HepG2 (cell line): ENCODE results near the gene RUNX2. TPM values are rescaled to one million over a fixed set of nuclear protein-coding genes. Genes with fewer than 3 reads are reported as not detected.

ENCODE experiments used
- ATAC-seq: fragments of 200-7000 bp; cut with Tn5 transposase; 3 replicates; pipeline ENCODE4 v1.9.1; 2020; ENCODE audit warnings: mild to moderate bottlenecking, moderate library complexity
- BruUV-seq: library from RNA; stranded (reverse); fragments of 400-500 nt; replicated peaks from 2 replicates; lab custom pipeline; 2021; lab: Mats Ljungman, UMichigan
- CTCF ChIA-PET: fragments of 300-600 bp; formaldehyde crosslinking; extraction: SDS; loops from one replicate; lab custom pipeline; 2021; ENCODE audit warnings: low total read pairs, inconsistent platforms, low intra/inter-chr PET ratio; lab: Yijun Ruan, JAX
- POLR2A ChIA-PET: fragments of 350-600 bp; sonication (Branson Sonifier 250); formaldehyde crosslinking; loops from one replicate; lab custom pipeline; 2020; ENCODE audit warnings: antibody characterized with exemption, inconsistent platforms; lab: Yijun Ruan, JAX
- DNase-seq: peaks from one replicate; pipeline ENCODE4 v3.0.0-alpha.2; 2015; ENCODE audit warnings: low spot score
- FAIRE-seq: peaks from 3 replicates; lab custom pipeline; 2011; peaks lifted over from hg19 to GRCh38; lab: Jason Lieb, UNC
- H2AFZ ChIP-seq: one replicate; pipeline ENCODE4 v1.6.1; 2011; ENCODE audit warnings: low read length, inconsistent platforms
- H3K27ac ChIP-seq: fragments of 300-600 bp; 3 replicates; pipeline ENCODE4 v1.8.0; 2011; ENCODE audit warnings: mixed run types, mild to moderate bottlenecking, mixed read lengths, low read length, inconsistent platforms; ENCODE audit not compliant: insufficient read depth; ENCODE audit errors: extremely low read length
- H3K27me3 ChIP-seq, 2 experiments: fragments of 200-600 bp in 1 of 2; 2 replicates in 1 of 2; 3 replicates in 1 of 2; pipeline versions ENCODE4 v1.6.0 to v1.8.0; 2011; ENCODE audit warnings: low read length in 2 of 2, mild to moderate bottlenecking in 2 of 2, moderate library complexity in 2 of 2, inconsistent platforms in 1 of 2; ENCODE audit not compliant: insufficient read depth in 2 of 2, control insufficient read depth in 1 of 2
- H3K36me3 ChIP-seq, 2 experiments: fragments of 200-600 bp in 1 of 2; replicated peaks in 1 of 2; 2 replicates in 1 of 2; 3 replicates in 1 of 2; pipeline versions ENCODE4 v1.5.1 to v1.8.0; 2011; ENCODE audit warnings: low read length in 2 of 2, inconsistent platforms in 1 of 2; ENCODE audit not compliant: insufficient read depth in 2 of 2, control insufficient read depth in 1 of 2
- H3K4me1 ChIP-seq: 2 replicates; pipeline ENCODE4 v1.5.1; 2012; ENCODE audit warnings: low read length, inconsistent platforms; ENCODE audit not compliant: insufficient read depth
- H3K4me2 ChIP-seq: 2 replicates; pipeline ENCODE4 v1.6.0; 2011; ENCODE audit warnings: low read depth, low read length, inconsistent platforms
- H3K4me3 ChIP-seq, 3 experiments: fragments of 200-600 bp in 1 of 3; sonication (generic), shearing (Covaris generic) in 1 of 3; replicated peaks in 1 of 3; 2 replicates each; pipeline ENCODE4 v1.5.1; 2011 to 2016; ENCODE audit warnings: low read length in 3 of 3, inconsistent platforms in 2 of 3, low read depth in 2 of 3, mild to moderate bottlenecking in 2 of 3, control low read depth in 1 of 3, mixed read lengths in 1 of 3; ENCODE audit not compliant: insufficient read depth in 1 of 3
- H3K79me2 ChIP-seq: one replicate; pipeline ENCODE4 v1.6.1; 2011; ENCODE audit warnings: low read length, inconsistent platforms; ENCODE audit not compliant: insufficient read depth
- H3K9ac ChIP-seq: 2 replicates; pipeline ENCODE4 v1.6.0; 2011; ENCODE audit warnings: mild to moderate bottlenecking, low read depth, low read length, inconsistent platforms; ENCODE audit not compliant: insufficient read depth
- H3K9me3 ChIP-seq: 2 replicates; pipeline ENCODE4 v1.5.1; 2012; ENCODE audit warnings: mild to moderate bottlenecking, low read length
- H4K20me1 ChIP-seq: 2 replicates; pipeline ENCODE4 v1.6.0; 2011; ENCODE audit warnings: inconsistent platforms, mild to moderate bottlenecking, low read length, moderate library complexity; ENCODE audit not compliant: insufficient read depth
- EZH2 ChIP-seq: conservative IDR thresholded peaks from 2 replicates; pipeline ENCODE4 v1.6.1; 2012; ENCODE audit warnings: mild to moderate bottlenecking, low read depth, low read length, moderate library complexity
- FLYWCH1 ChIP-seq: sonication (generic); formaldehyde crosslinking; IDR thresholded peaks from 2 replicates; pipeline ENCODE4 v1.8.1; 2023; ENCODE audit warnings: mild to moderate bottlenecking, missing genetic modification reagents
- MZF1 ChIP-seq: sonication (generic); formaldehyde crosslinking; IDR thresholded peaks from 2 replicates; pipeline ENCODE4 v1.8.1; 2023; ENCODE audit warnings: mild to moderate bottlenecking, missing genetic modification reagents, borderline replicate concordance
- NCOA1 ChIP-seq: sonication (generic); formaldehyde crosslinking; IDR thresholded peaks from 2 replicates; pipeline ENCODE4 v1.9.0; 2021; ENCODE audit warnings: missing genetic modification reagents
- NFATC3 ChIP-seq: sonication (generic); formaldehyde crosslinking; IDR thresholded peaks from 2 replicates; pipeline ENCODE4 v1.5.1; 2020; ENCODE audit warnings: mild to moderate bottlenecking, missing genetic modification reagents
- NR3C1 ChIP-seq: sonication (generic); formaldehyde crosslinking; IDR thresholded peaks from 2 replicates; pipeline ENCODE4 v1.4.0; 2020; ENCODE audit warnings: missing genetic modification reagents
- NRL ChIP-seq: sonication (generic); formaldehyde crosslinking; IDR thresholded peaks from 2 replicates; pipeline ENCODE4 v1.5.0; 2020; ENCODE audit warnings: missing genetic modification reagents, mild to moderate bottlenecking, moderate library complexity, borderline replicate concordance
- ZFP1 ChIP-seq: IDR thresholded peaks from 2 replicates; pipeline ENCODE4 v1.6.1; 2016
- ZNF10 ChIP-seq: sonication (generic); formaldehyde crosslinking; IDR thresholded peaks from 2 replicates; pipeline ENCODE4 v1.4.0; 2020; ENCODE audit warnings: mild to moderate bottlenecking, low read depth, missing genetic modification reagents, borderline replicate concordance
- ZNF12 ChIP-seq: sonication (generic); formaldehyde crosslinking; IDR thresholded peaks from 2 replicates; pipeline ENCODE4 v1.5.0; 2020; ENCODE audit warnings: missing genetic modification reagents
- ZNF138 ChIP-seq: sonication (generic); formaldehyde crosslinking; IDR thresholded peaks from 2 replicates; pipeline ENCODE4 v1.5.0; 2020; ENCODE audit warnings: mild to moderate bottlenecking, low read depth, missing genetic modification reagents
- ZNF530 ChIP-seq: sonication (generic); formaldehyde crosslinking; IDR thresholded peaks from 2 replicates; pipeline ENCODE4 v1.5.0; 2020; ENCODE audit warnings: low read depth, mild to moderate bottlenecking, missing genetic modification reagents
- ZNF737 ChIP-seq: sonication (generic); formaldehyde crosslinking; IDR thresholded peaks from 2 replicates; pipeline ENCODE4 v1.5.0; 2020; ENCODE audit warnings: missing genetic modification reagents, mild to moderate bottlenecking, borderline replicate concordance
- ZSCAN30 ChIP-seq: sonication (generic); formaldehyde crosslinking; IDR thresholded peaks from 2 replicates; pipeline ENCODE4 v1.5.0; 2020; ENCODE audit warnings: mild to moderate bottlenecking, missing genetic modification reagents
- WGBS: methylation state at CpG from one replicate; pipeline ENCODE4 v1.1.6; 2017; ENCODE audit warnings: low lambda C conversion rate; 5-methylcytosine and 5-hydroxymethylcytosine counted together
- in situ Hi-C: cut with HindIII; loops from 2 replicates; pipeline ENCODE4 v1.10.0; 2017; ENCODE audit warnings: low pct_unique_long_range_greater_than_20kb; ENCODE audit not compliant: extremely low pct_ligation_motif_present
- intact Hi-C: fragments of 100-400 bp; cut with micrococcal nuclease; formaldehyde crosslinking; loops from one replicate; pipeline ENCODE4 v1.10.0; 2022; ENCODE audit not compliant: unreplicated experiment
- polyA plus RNA-seq, 8 experiments: library from polyadenylated mRNA; depleted of rRNA in 3 of 8; stranded (reverse) in 7 of 8; unstranded in 1 of 8; fragments of >200 nt; fragmentation: Illumina TruSeq in 4 of 8; extraction: Trizol in 4 of 8; gene quantifications; 2 replicates each; pipeline versions ENCODE4 v1.2.1 to v1.2.3, GENCODE V29; 2011 to 2016; ENCODE audit warnings: low read depth in 4 of 8, missing spikeins in 1 of 8, mixed read lengths in 1 of 8; ENCODE audit not compliant: insufficient read depth in 1 of 8
- total RNA-seq, 5 experiments: library from RNA; depleted of rRNA; stranded (reverse); fragments of >200 nt; fragmentation: Illumina TruSeq; extraction: Trizol; gene quantifications; 2 replicates each; pipeline ENCODE4 v1.2.3, GENCODE V29; 2016; ENCODE audit warnings: low read depth in 1 of 5
- TF ChIP-seq, protein P1 (sequence below): sonication (generic); formaldehyde crosslinking; conservative IDR thresholded peaks from 2 replicates; pipeline ENCODE4 v1.4.0; 2020; ENCODE audit warnings: missing genetic modification reagents
- TF ChIP-seq, protein P2 (sequence below): sonication (generic); formaldehyde crosslinking; IDR thresholded peaks from 2 replicates; pipeline ENCODE4 v1.4.0; 2020; ENCODE audit warnings: missing genetic modification reagents
- TF ChIP-seq, protein P3 (sequence below): sonication (generic); formaldehyde crosslinking; IDR thresholded peaks from 2 replicates; pipeline ENCODE4 v1.4.0; 2020; ENCODE audit warnings: mild to moderate bottlenecking, missing genetic modification reagents

RUNX2 gene
- total and polyA plus RNA-seq, 2 of the 13 experiments (the other 11 are each of a cell fraction or from before 2014, with no cell fraction given) = not detected

DNA sequence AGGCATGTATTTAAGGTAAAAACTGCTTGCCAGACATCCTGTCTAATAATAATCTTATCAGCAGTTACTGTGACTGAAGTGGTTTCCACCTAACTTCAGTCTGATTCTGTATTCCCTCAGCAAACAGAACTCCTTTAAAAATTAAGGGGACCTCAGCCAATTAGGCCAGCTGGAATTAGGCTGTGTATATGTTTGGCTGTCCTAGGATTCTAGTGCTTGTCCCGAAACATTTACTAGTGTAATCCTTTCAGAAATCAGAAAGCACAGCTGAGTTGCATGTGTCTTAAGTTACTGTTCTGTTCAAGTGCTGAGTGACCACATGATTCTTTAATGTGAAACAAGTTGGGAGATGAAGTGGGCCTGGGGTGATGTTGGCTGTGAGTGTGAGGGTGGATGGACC, 170.5 kb downstream of the RUNX2 start:
- Histone ChIP-seq H3K36me3 (no peaks in the 10 kb centered on the region), H3K4me1 (no peaks in the 10 kb centered on the region), H3K9ac (no peak overlapping the region), H3K4me3 (no peak overlapping the region), H3K27me3 (peaks cover 0 to 5% of the 10 kb centered on the region in 2 experiments; a peak in 1 of 5 replicates), H3K9me3 (no peaks in the 10 kb centered on the region), H4K20me1 (no peaks in the 10 kb centered on the region), H2AFZ (no peak overlapping the region), H3K79me2 (no peaks in the 10 kb centered on the region), H3K27ac (no peak overlapping the region), H3K4me2 (no peak overlapping the region)
- intact Hi-C loops (no loop called here), in situ Hi-C loops (no loop called here)
- FAIRE-seq = no peak
- CTCF ChIA-PET = no interaction called here
- WGBS = 0% methylated on average over 1 of the region's 1 CpG
- POLR2A ChIA-PET = no interaction called here
- TF ChIP-seq, protein P1, sequence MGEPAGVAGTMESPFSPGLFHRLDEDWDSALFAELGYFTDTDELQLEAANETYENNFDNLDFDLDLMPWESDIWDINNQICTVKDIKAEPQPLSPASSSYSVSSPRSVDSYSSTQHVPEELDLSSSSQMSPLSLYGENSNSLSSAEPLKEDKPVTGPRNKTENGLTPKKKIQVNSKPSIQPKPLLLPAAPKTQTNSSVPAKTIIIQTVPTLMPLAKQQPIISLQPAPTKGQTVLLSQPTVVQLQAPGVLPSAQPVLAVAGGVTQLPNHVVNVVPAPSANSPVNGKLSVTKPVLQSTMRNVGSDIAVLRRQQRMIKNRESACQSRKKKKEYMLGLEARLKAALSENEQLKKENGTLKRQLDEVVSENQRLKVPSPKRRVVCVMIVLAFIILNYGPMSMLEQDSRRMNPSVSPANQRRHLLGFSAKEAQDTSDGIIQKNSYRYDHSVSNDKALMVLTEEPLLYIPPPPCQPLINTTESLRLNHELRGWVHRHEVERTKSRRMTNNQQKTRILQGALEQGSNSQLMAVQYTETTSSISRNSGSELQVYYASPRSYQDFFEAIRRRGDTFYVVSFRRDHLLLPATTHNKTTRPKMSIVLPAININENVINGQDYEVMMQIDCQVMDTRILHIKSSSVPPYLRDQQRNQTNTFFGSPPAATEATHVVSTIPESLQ (CRISPR knock-in tag) = no peak
- TF ChIP-seq NCOA1 (CRISPR knock-in tag) (no peak), EZH2 (no peak), ZNF530 (CRISPR knock-in tag) (no peak), MZF1 (CRISPR knock-in tag) (no peak), FLYWCH1 (no peak), ZNF10 (CRISPR knock-in tag) (no peak), ZSCAN30 (CRISPR knock-in tag) (no peak), ZFP1 (no peak), ZNF12 (CRISPR knock-in tag) (no peak), NFATC3 (CRISPR knock-in tag) (no peak), NR3C1 (CRISPR knock-in tag) (no peak), ZNF138 (CRISPR knock-in tag) (no peak), ZNF737 (CRISPR knock-in tag) (no peak), NRL (CRISPR knock-in tag) (no peak)
- TF ChIP-seq, protein P2, sequence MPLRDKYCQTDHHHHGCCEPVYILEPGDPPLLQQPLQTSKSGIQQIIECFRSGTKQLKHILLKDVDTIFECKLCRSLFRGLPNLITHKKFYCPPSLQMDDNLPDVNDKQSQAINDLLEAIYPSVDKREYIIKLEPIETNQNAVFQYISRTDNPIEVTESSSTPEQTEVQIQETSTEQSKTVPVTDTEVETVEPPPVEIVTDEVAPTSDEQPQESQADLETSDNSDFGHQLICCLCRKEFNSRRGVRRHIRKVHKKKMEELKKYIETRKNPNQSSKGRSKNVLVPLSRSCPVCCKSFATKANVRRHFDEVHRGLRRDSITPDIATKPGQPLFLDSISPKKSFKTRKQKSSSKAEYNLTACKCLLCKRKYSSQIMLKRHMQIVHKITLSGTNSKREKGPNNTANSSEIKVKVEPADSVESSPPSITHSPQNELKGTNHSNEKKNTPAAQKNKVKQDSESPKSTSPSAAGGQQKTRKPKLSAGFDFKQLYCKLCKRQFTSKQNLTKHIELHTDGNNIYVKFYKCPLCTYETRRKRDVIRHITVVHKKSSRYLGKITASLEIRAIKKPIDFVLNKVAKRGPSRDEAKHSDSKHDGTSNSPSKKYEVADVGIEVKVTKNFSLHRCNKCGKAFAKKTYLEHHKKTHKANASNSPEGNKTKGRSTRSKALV (CRISPR knock-in tag) = no peak
- TF ChIP-seq, protein P3, sequence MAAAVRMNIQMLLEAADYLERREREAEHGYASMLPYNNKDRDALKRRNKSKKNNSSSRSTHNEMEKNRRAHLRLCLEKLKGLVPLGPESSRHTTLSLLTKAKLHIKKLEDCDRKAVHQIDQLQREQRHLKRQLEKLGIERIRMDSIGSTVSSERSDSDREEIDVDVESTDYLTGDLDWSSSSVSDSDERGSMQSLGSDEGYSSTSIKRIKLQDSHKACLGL (CRISPR knock-in tag) = no peak
- no TSS peak for BruUV-seq
- ATAC-seq = no peak
- no peak for DNase-seq
